OCI-LY7 (cell line): Measurements from ENCODE around the gene CACNA2D4. TPM values are rescaled to one million over a fixed set of nuclear protein-coding genes. Genes with fewer than 3 reads are reported as not detected.

Source experiments
- BruUV-seq: library from RNA; stranded (reverse); fragments of 400-500 nt; replicated peaks from 2 replicates; lab custom pipeline; 2021; lab: Mats Ljungman, UMichigan
- CTCF ChIA-PET: fragments of 300-600 bp; sonication (Branson Sonifier 250); formaldehyde crosslinking; loops from one replicate; lab custom pipeline; 2022; ENCODE audit warnings: antibody characterized with exemption; ENCODE audit not compliant: unreplicated experiment; lab: Charles Lee
- POLR2A ChIA-PET: fragments of 300-600 bp; sonication (Branson Sonifier 250); formaldehyde crosslinking; loops from one replicate; lab custom pipeline; 2022; ENCODE audit warnings: antibody characterized with exemption; lab: Charles Lee
- DNase-seq: peaks from one replicate; pipeline ENCODE4 v3.0.0-alpha.2; 2015; ENCODE audit warnings: low spot score
- H2AFZ ChIP-seq: fragments of 200-600 bp; sonication (generic), shearing (Covaris generic); 2 replicates; pipeline ENCODE4 v1.6.1; 2014; ENCODE audit warnings: mild to moderate bottlenecking, antibody characterized with exemption, low read length, moderate library complexity
- H3K27ac ChIP-seq: fragments of 200-600 bp; sonication (generic); 2 replicates; pipeline ENCODE4 v1.5.1; 2014; ENCODE audit warnings: mixed run types, low read depth, mild to moderate bottlenecking, moderate library complexity, low read length, inconsistent platforms; ENCODE audit not compliant: poor library complexity, severe bottlenecking
- H3K36me3 ChIP-seq: fragments of 200-600 bp; sonication (generic); 2 replicates; pipeline ENCODE4 v1.6.1; 2014; ENCODE audit warnings: mild to moderate bottlenecking, antibody characterized with exemption, low read length, moderate library complexity, mixed read lengths; ENCODE audit not compliant: insufficient read depth
- H3K4me1 ChIP-seq: fragments of 200-600 bp; sonication (generic); 2 replicates; pipeline ENCODE4 v1.5.1; 2014; ENCODE audit warnings: mild to moderate bottlenecking, low read length; ENCODE audit not compliant: insufficient read depth, poor library complexity, severe bottlenecking
- H3K4me2 ChIP-seq: fragments of 200-600 bp; sonication (generic); 2 replicates; pipeline ENCODE4 v1.6.1; 2014; ENCODE audit warnings: mild to moderate bottlenecking, low read length
- H3K4me3 ChIP-seq: fragments of 200-600 bp; sonication (generic); 2 replicates; pipeline ENCODE4 v1.5.1; 2014; ENCODE audit warnings: mild to moderate bottlenecking, low read depth, low read length; ENCODE audit not compliant: poor library complexity, severe bottlenecking
- H3K79me2 ChIP-seq: fragments of 200-600 bp; sonication (generic); 2 replicates; pipeline ENCODE4 v1.6.1; 2016; ENCODE audit warnings: low read depth, mild to moderate bottlenecking, low read length, moderate library complexity, mixed read lengths; ENCODE audit not compliant: insufficient read depth
- H3K9me2 ChIP-seq: fragments of 200-600 bp; sonication (generic); 2 replicates; pipeline ENCODE4 v1.6.1; 2016; ENCODE audit warnings: mild to moderate bottlenecking, low read length, mixed read lengths; ENCODE audit not compliant: insufficient read depth
- H3K9me3 ChIP-seq: fragments of 200-600 bp; sonication (generic); 2 replicates; pipeline ENCODE4 v1.6.1; 2014; ENCODE audit warnings: mild to moderate bottlenecking, mixed run types, low read length, mixed read lengths
- H4K20me1 ChIP-seq: fragments of 200-600 bp; sonication (generic); 2 replicates; pipeline ENCODE4 v1.6.1; 2014; ENCODE audit warnings: mild to moderate bottlenecking, antibody characterized with exemption, low read length, moderate library complexity, mixed read lengths; ENCODE audit not compliant: insufficient read depth
- EZH2phosphoT487 ChIP-seq: fragments of 200-600 bp; sonication (generic); IDR thresholded peaks from 2 replicates; pipeline ENCODE4 v1.6.1; 2018; ENCODE audit warnings: low read depth, borderline replicate concordance, mild to moderate bottlenecking, mixed run types, antibody characterized with exemption, low read length, moderate library complexity, mixed read lengths
- intact Hi-C: fragments of 100-400 bp; cut with micrococcal nuclease; formaldehyde crosslinking; loops from one replicate; pipeline ENCODE4 v1.10.0; 2022; ENCODE audit not compliant: unreplicated experiment
- total RNA-seq, 2 experiments: library from RNA; depleted of rRNA in 1 of 2; stranded (reverse); fragments of >200 nt in 1 of 2; shearing (Covaris generic) in 1 of 2; gene quantifications; 2 replicates each; pipeline ENCODE4 v1.2.3, GENCODE V29; 2014 to 2022
- TF ChIP-seq, protein P1 (sequence below): fragments of 200-600 bp; sonication (generic); conservative IDR thresholded peaks from 2 replicates; pipeline ENCODE4 v1.5.1; 2014; ENCODE audit warnings: mild to moderate bottlenecking, antibody characterized with exemption, low read length, moderate library complexity, mixed read lengths

CACNA2D4 gene
- total RNA-seq, 2 experiments from 2014 or later = 0.13 TPM; not detected in 1

- ChIA-PET POLR2A (no interaction called here), CTCF (no interaction called here)
- intact Hi-C loops = no loop called here
- H3K9me3 ChIP-seq = no peaks in the 10 kb centered on the region
- no TSS peak for BruUV-seq
- H3K79me2 ChIP-seq = peaks cover 14% of the 10 kb centered on the region; the same call in 1 of the 2 replicates
- H3K4me3 ChIP-seq = no peak overlapping the region
- peaks cover 18% of the 10 kb centered on the region; the same call in 1 of the 2 replicates for H3K36me3 ChIP-seq
- no peaks in the 10 kb centered on the region for H4K20me1 ChIP-seq
- no peak for DNase-seq
- no peaks in the 10 kb centered on the region for H3K9me2 ChIP-seq
- no peak overlapping the region for H3K27ac ChIP-seq
- TF ChIP-seq, protein P1, sequence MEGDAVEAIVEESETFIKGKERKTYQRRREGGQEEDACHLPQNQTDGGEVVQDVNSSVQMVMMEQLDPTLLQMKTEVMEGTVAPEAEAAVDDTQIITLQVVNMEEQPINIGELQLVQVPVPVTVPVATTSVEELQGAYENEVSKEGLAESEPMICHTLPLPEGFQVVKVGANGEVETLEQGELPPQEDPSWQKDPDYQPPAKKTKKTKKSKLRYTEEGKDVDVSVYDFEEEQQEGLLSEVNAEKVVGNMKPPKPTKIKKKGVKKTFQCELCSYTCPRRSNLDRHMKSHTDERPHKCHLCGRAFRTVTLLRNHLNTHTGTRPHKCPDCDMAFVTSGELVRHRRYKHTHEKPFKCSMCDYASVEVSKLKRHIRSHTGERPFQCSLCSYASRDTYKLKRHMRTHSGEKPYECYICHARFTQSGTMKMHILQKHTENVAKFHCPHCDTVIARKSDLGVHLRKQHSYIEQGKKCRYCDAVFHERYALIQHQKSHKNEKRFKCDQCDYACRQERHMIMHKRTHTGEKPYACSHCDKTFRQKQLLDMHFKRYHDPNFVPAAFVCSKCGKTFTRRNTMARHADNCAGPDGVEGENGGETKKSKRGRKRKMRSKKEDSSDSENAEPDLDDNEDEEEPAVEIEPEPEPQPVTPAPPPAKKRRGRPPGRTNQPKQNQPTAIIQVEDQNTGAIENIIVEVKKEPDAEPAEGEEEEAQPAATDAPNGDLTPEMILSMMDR = no peak
- TF ChIP-seq EZH2phosphoT487 = no peak
- H2AFZ ChIP-seq = no peak overlapping the region
- H3K4me2 ChIP-seq = no peak overlapping the region
- no peaks in the 10 kb centered on the region for H3K4me1 ChIP-seq
Observed at GRCh38 chr12:1769809-1770494, 148.5 kb downstream of the CACNA2D4 start.

DNA sequence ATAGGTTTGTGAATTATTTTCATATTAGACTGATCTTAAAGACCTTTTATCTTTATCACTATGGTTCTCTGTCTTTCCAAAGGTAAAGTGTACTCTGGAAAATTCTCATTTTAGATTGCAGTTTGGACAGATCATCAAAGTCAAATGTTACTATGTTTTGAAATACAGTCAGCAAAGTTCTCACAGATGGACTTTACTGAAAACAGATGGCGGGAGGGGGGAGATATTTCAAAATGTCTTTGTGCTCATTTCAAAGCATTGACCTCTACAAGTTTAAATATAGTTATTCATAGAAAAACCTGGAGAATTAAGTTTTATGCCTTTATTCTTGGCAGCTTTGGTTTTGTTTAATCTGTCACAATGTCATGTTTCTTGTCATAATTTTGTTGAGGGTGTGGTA, 149.8 kb downstream of the CACNA2D4 start:
- Histone ChIP-seq H3K4me3 (no peak overlapping the region), H3K4me2 (no peak overlapping the region), H3K27ac (no peak overlapping the region), H3K9me2 (no peaks in the 10 kb centered on the region), H3K9me3 (no peaks in the 10 kb centered on the region), H3K36me3 (peaks cover 10% of the 10 kb centered on the region; the same call in 1 of the 2 replicates), H2AFZ (no peak overlapping the region), H3K79me2 (peaks cover 18% of the 10 kb centered on the region), H3K4me1 (no peaks in the 10 kb centered on the region), H4K20me1 (no peaks in the 10 kb centered on the region)
- intact Hi-C loops = no loop called here
- TF ChIP-seq EZH2phosphoT487 = no peak
- TF ChIP-seq, protein P1 = no peak
- no peak for DNase-seq
- POLR2A ChIA-PET = interaction anchor here (0.6 kb wide), 1 partner anchor 76 kb away, joined by 3 read pairs; no protein-coding TSS in a partner anchor
- BruUV-seq = no TSS peak
- CTCF ChIA-PET = no interaction called here
